Measurements from ENCODE around the gene PRKG1. TPM values are rescaled to one million over a fixed set of nuclear protein-coding genes. Genes with fewer than 3 reads are reported as not detected.

The PRKG1 gene
- total RNA-seq, 1 experiment from 2014 or later: 16.5 TPM

DNA sequence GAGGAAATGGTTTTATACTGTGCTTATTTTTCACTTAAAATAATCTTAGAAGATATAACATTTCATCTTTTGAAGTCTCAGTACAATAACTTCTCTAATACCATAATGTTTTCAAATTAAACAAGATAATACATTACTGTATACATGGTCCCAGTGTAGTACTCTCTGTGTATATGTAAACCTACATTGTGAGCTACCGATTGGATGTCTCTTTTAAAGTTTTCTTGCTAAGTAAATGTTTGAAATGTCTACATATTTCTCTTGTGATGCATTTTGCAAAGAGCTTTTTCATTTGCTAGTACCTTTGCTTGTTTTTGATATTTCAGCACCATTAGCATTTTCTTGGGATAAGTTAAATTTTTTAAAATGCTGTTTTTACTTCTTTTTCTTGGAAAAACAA is 94.8 kb downstream of the PRKG1 start:
- ChIA-PET POLR2A (no interaction called here), CTCF (interaction anchor here (1.0 kb wide), 1 partner anchor 220 kb away, joined by 4 read pairs; no protein-coding TSS in a partner anchor)
- no peak for ATAC-seq
- Mint-ChIP-seq H3K4me3 (no peak overlapping the region), H3K9me3 (peaks cover 3% of the 10 kb centered on the region; the same call in 1 of the 2 replicates), H3K27ac (no peak overlapping the region), H3K36me3 (peaks cover 7% of the 10 kb centered on the region), H3K27me3 (ENCODE audit: low read depth) (no peaks in the 10 kb centered on the region), H3K4me1 (peaks cover 21% of the 10 kb centered on the region)
- TF ChIP-seq, protein P1, sequence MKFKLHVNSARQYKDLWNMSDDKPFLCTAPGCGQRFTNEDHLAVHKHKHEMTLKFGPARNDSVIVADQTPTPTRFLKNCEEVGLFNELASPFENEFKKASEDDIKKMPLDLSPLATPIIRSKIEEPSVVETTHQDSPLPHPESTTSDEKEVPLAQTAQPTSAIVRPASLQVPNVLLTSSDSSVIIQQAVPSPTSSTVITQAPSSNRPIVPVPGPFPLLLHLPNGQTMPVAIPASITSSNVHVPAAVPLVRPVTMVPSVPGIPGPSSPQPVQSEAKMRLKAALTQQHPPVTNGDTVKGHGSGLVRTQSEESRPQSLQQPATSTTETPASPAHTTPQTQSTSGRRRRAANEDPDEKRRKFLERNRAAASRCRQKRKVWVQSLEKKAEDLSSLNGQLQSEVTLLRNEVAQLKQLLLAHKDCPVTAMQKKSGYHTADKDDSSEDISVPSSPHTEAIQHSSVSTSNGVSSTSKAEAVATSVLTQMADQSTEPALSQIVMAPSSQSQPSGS (CRISPR knock-in tag; IDR thresholded peaks at IDR 0.05; ENCODE audit: borderline replicate concordance, low read depth): no peak
- TF ChIP-seq TCF7 (CRISPR knock-in tag; IDR thresholded peaks at IDR 0.05; ENCODE audit: low read depth): no peak
- no peak for TF ChIP-seq FOXK1 (CRISPR knock-in tag; IDR thresholded peaks at IDR 0.05)
- DNase-seq (ENCODE audit: low spot score): no peak

DNA sequence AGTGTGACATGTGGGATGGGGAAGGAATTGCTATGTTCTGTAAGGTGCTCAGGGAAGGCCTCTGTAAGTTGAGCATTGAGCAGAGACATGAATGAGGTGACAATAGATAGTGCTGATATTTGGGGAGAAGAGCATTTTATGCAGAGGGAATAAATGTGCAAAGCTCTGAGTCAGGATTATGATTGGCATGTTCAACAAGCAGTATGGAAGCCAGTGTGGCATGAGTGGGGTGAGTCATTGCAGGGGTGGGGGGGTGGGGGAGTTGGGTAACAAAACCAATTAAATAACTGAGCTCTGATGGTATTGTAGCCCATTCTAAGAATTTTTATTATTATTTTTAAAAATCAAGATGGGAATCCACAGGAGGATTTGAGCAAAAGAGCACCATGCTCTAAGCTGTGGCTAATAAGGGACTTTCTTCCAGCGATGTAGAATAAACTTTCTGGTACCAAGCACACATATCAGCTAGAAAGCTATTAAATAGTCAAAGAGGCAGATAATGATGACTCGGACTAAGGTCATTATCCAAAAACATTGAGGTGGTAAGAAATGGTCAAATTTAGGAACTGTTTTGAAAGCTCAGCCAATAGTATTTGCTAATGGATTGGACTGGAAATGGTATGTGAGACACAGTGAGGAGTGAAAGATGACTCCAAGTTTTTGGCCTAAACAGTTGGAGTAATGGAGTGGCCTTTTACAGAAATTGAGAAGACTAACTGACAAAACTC is 96.4 kb downstream of the PRKG1 start:
- POLR2A ChIA-PET: no interaction called here
- no peak for TF ChIP-seq ELF4 (CRISPR knock-in tag; IDR thresholded peaks at IDR 0.05; ENCODE audit: low read depth)
- no peak for TF ChIP-seq NFE2L1 (CRISPR knock-in tag; IDR thresholded peaks at IDR 0.05)
- no peak for TF ChIP-seq NFATC4 (CRISPR knock-in tag; IDR thresholded peaks at IDR 0.05)
- TF ChIP-seq JAZF1 (CRISPR knock-in tag; IDR thresholded peaks at IDR 0.05): no peak
- TF ChIP-seq, protein P2, sequence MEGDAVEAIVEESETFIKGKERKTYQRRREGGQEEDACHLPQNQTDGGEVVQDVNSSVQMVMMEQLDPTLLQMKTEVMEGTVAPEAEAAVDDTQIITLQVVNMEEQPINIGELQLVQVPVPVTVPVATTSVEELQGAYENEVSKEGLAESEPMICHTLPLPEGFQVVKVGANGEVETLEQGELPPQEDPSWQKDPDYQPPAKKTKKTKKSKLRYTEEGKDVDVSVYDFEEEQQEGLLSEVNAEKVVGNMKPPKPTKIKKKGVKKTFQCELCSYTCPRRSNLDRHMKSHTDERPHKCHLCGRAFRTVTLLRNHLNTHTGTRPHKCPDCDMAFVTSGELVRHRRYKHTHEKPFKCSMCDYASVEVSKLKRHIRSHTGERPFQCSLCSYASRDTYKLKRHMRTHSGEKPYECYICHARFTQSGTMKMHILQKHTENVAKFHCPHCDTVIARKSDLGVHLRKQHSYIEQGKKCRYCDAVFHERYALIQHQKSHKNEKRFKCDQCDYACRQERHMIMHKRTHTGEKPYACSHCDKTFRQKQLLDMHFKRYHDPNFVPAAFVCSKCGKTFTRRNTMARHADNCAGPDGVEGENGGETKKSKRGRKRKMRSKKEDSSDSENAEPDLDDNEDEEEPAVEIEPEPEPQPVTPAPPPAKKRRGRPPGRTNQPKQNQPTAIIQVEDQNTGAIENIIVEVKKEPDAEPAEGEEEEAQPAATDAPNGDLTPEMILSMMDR (IDR thresholded peaks at IDR 0.05): no peak
- TF ChIP-seq, protein P3, sequence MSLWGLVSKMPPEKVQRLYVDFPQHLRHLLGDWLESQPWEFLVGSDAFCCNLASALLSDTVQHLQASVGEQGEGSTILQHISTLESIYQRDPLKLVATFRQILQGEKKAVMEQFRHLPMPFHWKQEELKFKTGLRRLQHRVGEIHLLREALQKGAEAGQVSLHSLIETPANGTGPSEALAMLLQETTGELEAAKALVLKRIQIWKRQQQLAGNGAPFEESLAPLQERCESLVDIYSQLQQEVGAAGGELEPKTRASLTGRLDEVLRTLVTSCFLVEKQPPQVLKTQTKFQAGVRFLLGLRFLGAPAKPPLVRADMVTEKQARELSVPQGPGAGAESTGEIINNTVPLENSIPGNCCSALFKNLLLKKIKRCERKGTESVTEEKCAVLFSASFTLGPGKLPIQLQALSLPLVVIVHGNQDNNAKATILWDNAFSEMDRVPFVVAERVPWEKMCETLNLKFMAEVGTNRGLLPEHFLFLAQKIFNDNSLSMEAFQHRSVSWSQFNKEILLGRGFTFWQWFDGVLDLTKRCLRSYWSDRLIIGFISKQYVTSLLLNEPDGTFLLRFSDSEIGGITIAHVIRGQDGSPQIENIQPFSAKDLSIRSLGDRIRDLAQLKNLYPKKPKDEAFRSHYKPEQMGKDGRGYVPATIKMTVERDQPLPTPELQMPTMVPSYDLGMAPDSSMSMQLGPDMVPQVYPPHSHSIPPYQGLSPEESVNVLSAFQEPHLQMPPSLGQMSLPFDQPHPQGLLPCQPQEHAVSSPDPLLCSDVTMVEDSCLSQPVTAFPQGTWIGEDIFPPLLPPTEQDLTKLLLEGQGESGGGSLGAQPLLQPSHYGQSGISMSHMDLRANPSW (CRISPR knock-in tag; conservative IDR thresholded peaks at IDR 0.05; ENCODE audit: low read depth): no peak
- 0 out of 2 replicates have a peak, but pooled peaks cover 2% of the 10 kb centered on the region for H3K36me3 Mint-ChIP-seq
- no peak overlapping the region for H3K27ac Mint-ChIP-seq
- DNase-seq (ENCODE audit: low spot score) (no peak), ATAC-seq (no peak)
- no peaks in the 10 kb centered on the region; the same call in 1 of the 2 replicates for H3K9me3 Mint-ChIP-seq
- no peak overlapping the region for H3K4me3 Mint-ChIP-seq
- CTCF ChIA-PET: interaction anchor here (0.5 to 0.7 kb wide), 2 partner anchors 207 to 217 kb away, joined by 3 read pairs; no protein-coding TSS in a partner anchor
- no peaks in the 10 kb centered on the region for H3K27me3 Mint-ChIP-seq (ENCODE audit: low read depth)
- H3K4me1 Mint-ChIP-seq: peaks cover 19% of the 10 kb centered on the region

DNA sequence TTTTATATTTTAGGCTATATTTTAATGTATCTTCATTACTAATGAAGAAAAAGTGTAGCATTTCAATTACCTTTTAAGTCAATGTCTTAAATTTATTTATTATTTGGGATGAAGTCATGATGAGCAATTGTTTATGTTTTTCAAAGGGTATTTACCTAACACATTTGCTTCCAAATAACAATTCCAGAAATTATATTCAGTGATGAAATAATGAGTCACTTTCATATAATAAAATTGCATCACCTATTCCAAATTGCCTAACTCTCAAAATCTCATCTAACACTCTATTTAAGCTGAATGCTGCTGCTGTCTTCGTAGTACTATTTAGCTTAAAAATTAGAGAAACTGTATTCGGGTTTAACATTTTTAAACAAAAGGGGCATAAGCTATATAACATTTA is 97.7 kb downstream of the PRKG1 start:
- no peak overlapping the region for H3K4me3 Mint-ChIP-seq
- H3K27me3 Mint-ChIP-seq (ENCODE audit: low read depth): no peaks in the 10 kb centered on the region
- no peak for ATAC-seq
- H3K4me1 Mint-ChIP-seq: peaks cover 19% of the 10 kb centered on the region
- DNase-seq (ENCODE audit: low spot score): no peak
- H3K9me3 Mint-ChIP-seq: no peaks in the 10 kb centered on the region
- ChIA-PET CTCF (interaction anchor here (1.2 kb wide), 1 partner anchor 154 kb away, joined by 3 read pairs; no protein-coding TSS in a partner anchor), POLR2A (no interaction called here)
- H3K36me3 Mint-ChIP-seq: no peaks in the 10 kb centered on the region
- no peak overlapping the region for H3K27ac Mint-ChIP-seq
- no peak for TF ChIP-seq NR3C1 (CRISPR knock-in tag; conservative IDR thresholded peaks at IDR 0.05; ENCODE audit: low read depth)
- no peak for TF ChIP-seq IRF2 (CRISPR knock-in tag; IDR thresholded peaks at IDR 0.05; ENCODE audit: borderline replicate concordance, low read depth)
- no peak for TF ChIP-seq SP1 (CRISPR knock-in tag; conservative IDR thresholded peaks at IDR 0.05)
- TF ChIP-seq, protein P4, sequence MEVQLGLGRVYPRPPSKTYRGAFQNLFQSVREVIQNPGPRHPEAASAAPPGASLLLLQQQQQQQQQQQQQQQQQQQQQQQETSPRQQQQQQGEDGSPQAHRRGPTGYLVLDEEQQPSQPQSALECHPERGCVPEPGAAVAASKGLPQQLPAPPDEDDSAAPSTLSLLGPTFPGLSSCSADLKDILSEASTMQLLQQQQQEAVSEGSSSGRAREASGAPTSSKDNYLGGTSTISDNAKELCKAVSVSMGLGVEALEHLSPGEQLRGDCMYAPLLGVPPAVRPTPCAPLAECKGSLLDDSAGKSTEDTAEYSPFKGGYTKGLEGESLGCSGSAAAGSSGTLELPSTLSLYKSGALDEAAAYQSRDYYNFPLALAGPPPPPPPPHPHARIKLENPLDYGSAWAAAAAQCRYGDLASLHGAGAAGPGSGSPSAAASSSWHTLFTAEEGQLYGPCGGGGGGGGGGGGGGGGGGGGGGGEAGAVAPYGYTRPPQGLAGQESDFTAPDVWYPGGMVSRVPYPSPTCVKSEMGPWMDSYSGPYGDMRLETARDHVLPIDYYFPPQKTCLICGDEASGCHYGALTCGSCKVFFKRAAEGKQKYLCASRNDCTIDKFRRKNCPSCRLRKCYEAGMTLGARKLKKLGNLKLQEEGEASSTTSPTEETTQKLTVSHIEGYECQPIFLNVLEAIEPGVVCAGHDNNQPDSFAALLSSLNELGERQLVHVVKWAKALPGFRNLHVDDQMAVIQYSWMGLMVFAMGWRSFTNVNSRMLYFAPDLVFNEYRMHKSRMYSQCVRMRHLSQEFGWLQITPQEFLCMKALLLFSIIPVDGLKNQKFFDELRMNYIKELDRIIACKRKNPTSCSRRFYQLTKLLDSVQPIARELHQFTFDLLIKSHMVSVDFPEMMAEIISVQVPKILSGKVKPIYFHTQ (CRISPR knock-in tag; IDR thresholded peaks at IDR 0.05): no peak
- TF ChIP-seq SOX15 (CRISPR knock-in tag; IDR thresholded peaks at IDR 0.05): no peak
- TF ChIP-seq, protein P5, sequence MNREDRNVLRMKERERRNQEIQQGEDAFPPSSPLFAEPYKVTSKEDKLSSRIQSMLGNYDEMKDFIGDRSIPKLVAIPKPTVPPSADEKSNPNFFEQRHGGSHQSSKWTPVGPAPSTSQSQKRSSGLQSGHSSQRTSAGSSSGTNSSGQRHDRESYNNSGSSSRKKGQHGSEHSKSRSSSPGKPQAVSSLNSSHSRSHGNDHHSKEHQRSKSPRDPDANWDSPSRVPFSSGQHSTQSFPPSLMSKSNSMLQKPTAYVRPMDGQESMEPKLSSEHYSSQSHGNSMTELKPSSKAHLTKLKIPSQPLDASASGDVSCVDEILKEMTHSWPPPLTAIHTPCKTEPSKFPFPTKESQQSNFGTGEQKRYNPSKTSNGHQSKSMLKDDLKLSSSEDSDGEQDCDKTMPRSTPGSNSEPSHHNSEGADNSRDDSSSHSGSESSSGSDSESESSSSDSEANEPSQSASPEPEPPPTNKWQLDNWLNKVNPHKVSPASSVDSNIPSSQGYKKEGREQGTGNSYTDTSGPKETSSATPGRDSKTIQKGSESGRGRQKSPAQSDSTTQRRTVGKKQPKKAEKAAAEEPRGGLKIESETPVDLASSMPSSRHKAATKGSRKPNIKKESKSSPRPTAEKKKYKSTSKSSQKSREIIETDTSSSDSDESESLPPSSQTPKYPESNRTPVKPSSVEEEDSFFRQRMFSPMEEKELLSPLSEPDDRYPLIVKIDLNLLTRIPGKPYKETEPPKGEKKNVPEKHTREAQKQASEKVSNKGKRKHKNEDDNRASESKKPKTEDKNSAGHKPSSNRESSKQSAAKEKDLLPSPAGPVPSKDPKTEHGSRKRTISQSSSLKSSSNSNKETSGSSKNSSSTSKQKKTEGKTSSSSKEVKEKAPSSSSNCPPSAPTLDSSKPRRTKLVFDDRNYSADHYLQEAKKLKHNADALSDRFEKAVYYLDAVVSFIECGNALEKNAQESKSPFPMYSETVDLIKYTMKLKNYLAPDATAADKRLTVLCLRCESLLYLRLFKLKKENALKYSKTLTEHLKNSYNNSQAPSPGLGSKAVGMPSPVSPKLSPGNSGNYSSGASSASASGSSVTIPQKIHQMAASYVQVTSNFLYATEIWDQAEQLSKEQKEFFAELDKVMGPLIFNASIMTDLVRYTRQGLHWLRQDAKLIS (CRISPR knock-in tag; IDR thresholded peaks at IDR 0.05; ENCODE audit: borderline replicate concordance): no peak
- no peak for TF ChIP-seq RORB (CRISPR knock-in tag; IDR thresholded peaks at IDR 0.05)
- no peak for TF ChIP-seq OVOL2 (CRISPR knock-in tag; IDR thresholded peaks at IDR 0.05; ENCODE audit: borderline replicate concordance)

All from WTC11 (cell line).